HG03039 (cell line): Measurements from ENCODE around the gene WEE2.
"Not testable (repeated sequence)": the region's sequence is repeated elsewhere in the genome, so short reads cannot be mapped to it uniquely, and the experiment has no call there.

Experiments used
- ATAC-seq: cut with Tn5 transposase; IDR thresholded peaks from one replicate; pipeline ENCODE4 v1.9.1; 2021; ENCODE audit warnings: mild to moderate bottlenecking, moderate library complexity; ENCODE audit not compliant: unreplicated experiment

WEE2 gene

GRCh38 chr7:141689072-141689825 is 18.9 kb upstream of the WEE2 start:
- not testable (repeated sequence) for ATAC-seq

- ATAC-seq = no peak
Measured at GRCh38 chr7:141691540-141691939, 16.6 kb upstream of the WEE2 start.

- ATAC-seq = no peak
Measured at GRCh38 chr7:141691961-141692360, 16.2 kb upstream of the WEE2 start.

GRCh38 chr7:141693082-141693481 is 15.1 kb upstream of the WEE2 start:
- no peak for ATAC-seq

GRCh38 chr7:141695803-141696289 is 12.3 kb upstream of the WEE2 start:
- no peak for ATAC-seq

GRCh38 chr7:141696348-141696747 is 11.8 kb upstream of the WEE2 start:
- ATAC-seq = no peak

GRCh38 chr7:141697211-141697871 is 10.8 kb upstream of the WEE2 start:
- no peak for ATAC-seq

GRCh38 chr7:141698247-141699015 is 9.7 kb upstream of the WEE2 start:
- no peak for ATAC-seq

GRCh38 chr7:141699860-141700259 is 8.3 kb upstream of the WEE2 start:
- ATAC-seq = no peak

GRCh38 chr7:141700296-141700847 is 7.8 kb upstream of the WEE2 start:
- no peak for ATAC-seq

GRCh38 chr7:141700848-141701371 is 7.2 kb upstream of the WEE2 start:
- no peak for ATAC-seq

- peak; percentile 79 for ATAC-seq
Measured at GRCh38 chr7:141701489-141702046, 6.6 kb upstream of the WEE2 start.

GRCh38 chr7:141702047-141702567 is 6.0 kb upstream of the WEE2 start, which contains the start of gene DENND11:
DENND11 (minus strand) TSS chr7:141702166; CDS start chr7:141702153, 13 bp downstream.
- peak; percentile 72 for ATAC-seq

GRCh38 chr7:141702892-141703291 is 5.3 kb upstream of the WEE2 start:
- ATAC-seq = no peak

GRCh38 chr7:141704112-141704511 is 4.0 kb upstream of the WEE2 start:
- no peak for ATAC-seq

GRCh38 chr7:141704741-141705140 is 3.4 kb upstream of the WEE2 start:
- ATAC-seq = no peak

GRCh38 chr7:141706239-141707064 is 1.7 kb upstream of the WEE2 start:
- no peak for ATAC-seq

GRCh38 chr7:141709318-141709717 is 1.2 kb downstream of the WEE2 start:
- ATAC-seq = no peak

- ATAC-seq = no peak
Measured at GRCh38 chr7:141709749-141710148, 1.6 kb downstream of the WEE2 start.
